Measurements from ENCODE around the gene NAPB. TPM values are rescaled to one million over a fixed set of nuclear protein-coding genes. Genes with fewer than 3 reads are reported as not detected.

NAPB gene
- total RNA-seq, 2 experiments from 2014 or later: 6.1 to 8.1 TPM

Other genes with a start within 250 kb of the NAPB start
- gene NXT1, start 70.7 kb downstream of the NAPB start, total RNA-seq: 10 to 100 TPM; 34.4 to 35.5 TPM
- 1 to 10 TPM; 6.9 to 8.9 TPM for gene GZF1, start 59.3 kb downstream of the NAPB start, total RNA-seq
- not detected for gene CSTL1, start 18.2 kb upstream of the NAPB start, total RNA-seq
- gene CST11, start 31.4 kb upstream of the NAPB start, total RNA-seq: not detected
- gene CST8, start 69.6 kb upstream of the NAPB start, total RNA-seq: not detected
- gene CST9L, start 147.0 kb upstream of the NAPB start, total RNA-seq: not detected
- not detected for gene CST9, start 184.4 kb upstream of the NAPB start, total RNA-seq
- gene CST3, start 216.5 kb upstream of the NAPB start, total RNA-seq: 1 to 10 TPM; 1.0 to 1.4 TPM